Activated naive CD4-positive, alpha-beta T cell treated with anti-CD3 and anti-CD28 coated beads for 36 hours (primary cell): ENCODE measurements around the gene MYORG. TPM values are rescaled to one million over a fixed set of nuclear protein-coding genes. Genes with fewer than 3 reads are reported as not detected.

Experiments
- CTCF ChIA-PET: fragments of 350-600 bp; sonication (Branson Sonifier 250); formaldehyde crosslinking; loops from one replicate; lab custom pipeline; 2021; ENCODE audit warnings: antibody characterized with exemption; lab: Charles Lee
- DNase-seq: peaks from one replicate; pipeline ENCODE4 v3.0.0-alpha.2; 2020
- H3K27ac Mint-ChIP-seq: one replicate; pipeline ENCODE4 v1.8.0; 2021; ENCODE audit warnings: mild to moderate bottlenecking, mixed read lengths
- H3K27me3 Mint-ChIP-seq: one replicate; pipeline ENCODE4 v1.8.0; 2021; ENCODE audit warnings: low read depth, mixed read lengths
- H3K36me3 Mint-ChIP-seq: one replicate; pipeline ENCODE4 v1.8.0; 2021; ENCODE audit warnings: low read depth, mixed read lengths
- H3K4me1 Mint-ChIP-seq: one replicate; pipeline ENCODE4 v1.8.0; 2021; ENCODE audit warnings: low read depth, mixed read lengths
- H3K4me3 Mint-ChIP-seq: one replicate; pipeline ENCODE4 v1.8.0; 2021; ENCODE audit warnings: mild to moderate bottlenecking, moderate library complexity, mixed read lengths
- H3K9me3 Mint-ChIP-seq: one replicate; pipeline ENCODE4 v1.8.0; 2021; ENCODE audit warnings: mixed read lengths
- intact Hi-C: fragments of 100-400 bp; cut with micrococcal nuclease; formaldehyde crosslinking; loops from one replicate; pipeline ENCODE4 v1.15.1; 2023
- total RNA-seq, 2 experiments: library from RNA; stranded (reverse); gene quantifications; one replicate each; pipeline ENCODE4 v1.2.3, GENCODE V29; 2021

The MYORG gene
- total RNA-seq, 2 experiments from 2014 or later: 1.1 to 2.0 TPM

- Mint-ChIP-seq H3K36me3 (peaks cover 6% of the 10 kb centered on the region), H3K27me3 (no peaks in the 10 kb centered on the region), H3K4me3 (no peak overlapping the region), H3K27ac (no peak overlapping the region), H3K9me3 (no peaks in the 10 kb centered on the region), H3K4me1 (no peaks in the 10 kb centered on the region)
- CTCF ChIA-PET: no interaction called here
- DNase-seq: no peak
- intact Hi-C loops: no loop called here
Measured at GRCh38 chr9:34400686-34401602, 24.2 kb upstream of the MYORG start.

- peaks cover 6% of the 10 kb centered on the region for H3K36me3 Mint-ChIP-seq
- intact Hi-C loops: no loop called here
- CTCF ChIA-PET: no interaction called here
Measured at GRCh38 chr9:34400275-34400674, 23.6 kb upstream of the MYORG start.

GRCh38 chr9:34399729-34400128 lies 23.0 kb upstream of the MYORG start:
- Mint-ChIP-seq H3K9me3 (no peaks in the 10 kb centered on the region), H3K4me3 (no peak overlapping the region), H3K4me1 (no peaks in the 10 kb centered on the region), H3K36me3 (peaks cover 6% of the 10 kb centered on the region), H3K27me3 (no peaks in the 10 kb centered on the region), H3K27ac (no peak overlapping the region)
- CTCF ChIA-PET: no interaction called here
- no peak for DNase-seq
- intact Hi-C loops: no loop called here

More at GRCh38 chr9:34400275-34400674, 23.6 kb upstream of the MYORG start:
- H3K9me3 Mint-ChIP-seq: no peaks in the 10 kb centered on the region
- no peaks in the 10 kb centered on the region for H3K4me1 Mint-ChIP-seq
- no peaks in the 10 kb centered on the region for H3K27me3 Mint-ChIP-seq
- no peak overlapping the region for H3K4me3 Mint-ChIP-seq
- DNase-seq: no peak
- no peak overlapping the region for H3K27ac Mint-ChIP-seq

GRCh38 chr9:34398875-34399274 lies 22.2 kb upstream of the MYORG start:
- H3K4me3 Mint-ChIP-seq: no peak overlapping the region
- no peaks in the 10 kb centered on the region for H3K9me3 Mint-ChIP-seq
- H3K36me3 Mint-ChIP-seq: peaks cover 6% of the 10 kb centered on the region
- no peak overlapping the region for H3K27ac Mint-ChIP-seq
- H3K27me3 Mint-ChIP-seq: no peaks in the 10 kb centered on the region
- DNase-seq: no peak
- intact Hi-C loops: no loop called here
- no peaks in the 10 kb centered on the region for H3K4me1 Mint-ChIP-seq
- CTCF ChIA-PET: no interaction called here

- no peak overlapping the region for H3K27ac Mint-ChIP-seq
- H3K9me3 Mint-ChIP-seq: no peaks in the 10 kb centered on the region
- intact Hi-C loops: no loop called here
- CTCF ChIA-PET: no interaction called here
- no peak overlapping the region for H3K4me3 Mint-ChIP-seq
- DNase-seq: no peak
- peaks cover 4% of the 10 kb centered on the region for H3K36me3 Mint-ChIP-seq
- H3K4me1 Mint-ChIP-seq: no peaks in the 10 kb centered on the region
- H3K27me3 Mint-ChIP-seq: no peaks in the 10 kb centered on the region
Measured at GRCh38 chr9:34396276-34397214, 19.8 kb upstream of the MYORG start.

- no peaks in the 10 kb centered on the region for H3K9me3 Mint-ChIP-seq
- no peak for DNase-seq
- H3K27ac Mint-ChIP-seq: no peak overlapping the region
- no peaks in the 10 kb centered on the region for H3K4me1 Mint-ChIP-seq
- CTCF ChIA-PET: interaction anchor here (1.3 kb wide), 1 partner anchor 11 kb away, joined by 8 read pairs; no protein-coding TSS in a partner anchor
- H3K27me3 Mint-ChIP-seq: no peaks in the 10 kb centered on the region
- H3K4me3 Mint-ChIP-seq: no peak overlapping the region
- intact Hi-C loops: no loop called here
- H3K36me3 Mint-ChIP-seq: no peaks in the 10 kb centered on the region
Measured at GRCh38 chr9:34392511-34392910, 15.8 kb upstream of the MYORG start.

GRCh38 chr9:34387239-34387638 lies 10.5 kb upstream of the MYORG start:
- H3K4me1 Mint-ChIP-seq: no peaks in the 10 kb centered on the region
- no peaks in the 10 kb centered on the region for H3K27me3 Mint-ChIP-seq
- H3K36me3 Mint-ChIP-seq: no peaks in the 10 kb centered on the region
- no peak overlapping the region for H3K4me3 Mint-ChIP-seq
- no peak overlapping the region for H3K27ac Mint-ChIP-seq
- no peaks in the 10 kb centered on the region for H3K9me3 Mint-ChIP-seq
- intact Hi-C loops: no loop called here
- no peak for DNase-seq
- CTCF ChIA-PET: interaction anchor here (0.6 to 2.5 kb wide), 3 partner anchors 8 to 175 kb away, joined by 3 to 7 read pairs (median 3); no protein-coding TSS in a partner anchor

GRCh38 chr9:34386656-34387055 lies 10.0 kb upstream of the MYORG start:
- Mint-ChIP-seq H3K9me3 (no peaks in the 10 kb centered on the region), H3K4me1 (no peaks in the 10 kb centered on the region), H3K4me3 (no peak overlapping the region), H3K27me3 (no peaks in the 10 kb centered on the region), H3K36me3 (no peaks in the 10 kb centered on the region), H3K27ac (no peak overlapping the region)
- intact Hi-C loops: no loop called here
- CTCF ChIA-PET: interaction anchor here (0.6 to 2.5 kb wide), 3 partner anchors 7 to 175 kb away, joined by 3 to 7 read pairs (median 3); no protein-coding TSS in a partner anchor
- no peak for DNase-seq

GRCh38 chr9:34385561-34386230 lies 9.0 kb upstream of the MYORG start:
- Mint-ChIP-seq H3K4me3 (no peak overlapping the region), H3K9me3 (no peaks in the 10 kb centered on the region), H3K27ac (no peak overlapping the region), H3K27me3 (no peaks in the 10 kb centered on the region), H3K4me1 (peaks cover 6% of the 10 kb centered on the region), H3K36me3 (no peaks in the 10 kb centered on the region)
- no peak for DNase-seq
- CTCF ChIA-PET: interaction anchor here (2.5 kb wide), 1 partner anchor 18 kb away, joined by 7 read pairs; no protein-coding TSS in a partner anchor
- intact Hi-C loops: no loop called here

GRCh38 chr9:34384368-34385165 lies 7.9 kb upstream of the MYORG start:
- H3K4me1 Mint-ChIP-seq: peaks cover 16% of the 10 kb centered on the region
- no peak for DNase-seq
- H3K9me3 Mint-ChIP-seq: no peaks in the 10 kb centered on the region
- intact Hi-C loops: no loop called here
- H3K27me3 Mint-ChIP-seq: no peaks in the 10 kb centered on the region
- CTCF ChIA-PET: interaction anchor here (3.5 kb wide), 1 partner anchor 19 kb away, joined by 14 read pairs; no protein-coding TSS in a partner anchor
- no peak overlapping the region for H3K27ac Mint-ChIP-seq
- no peaks in the 10 kb centered on the region for H3K36me3 Mint-ChIP-seq
- no peak overlapping the region for H3K4me3 Mint-ChIP-seq

- intact Hi-C loops: no loop called here
Measured at GRCh38 chr9:34383904-34384303, 7.2 kb upstream of the MYORG start.

More at GRCh38 chr9:34383904-34384303, 7.2 kb upstream of the MYORG start:
- Mint-ChIP-seq H3K27ac (no peak overlapping the region), H3K27me3 (no peaks in the 10 kb centered on the region), H3K4me1 (peaks cover 21% of the 10 kb centered on the region), H3K4me3 (no peak overlapping the region), H3K36me3 (no peaks in the 10 kb centered on the region), H3K9me3 (no peaks in the 10 kb centered on the region)
- CTCF ChIA-PET: interaction anchor here (3.5 kb wide), 1 partner anchor 20 kb away, joined by 14 read pairs; no protein-coding TSS in a partner anchor
- no peak for DNase-seq
